Neuronal stem cell (in vitro differentiated cells): ENCODE data around the gene POP7.

ENCODE experiments used
- DNase-seq: peaks from one replicate; pipeline ENCODE4 v3.0.0-alpha.2; 2013; ENCODE audit warnings: low spot score
- H2AFZ ChIP-seq: one replicate; pipeline ENCODE4 v1.6.1; 2013; ENCODE audit warnings: mild to moderate bottlenecking, low read length, inconsistent platforms
- H2AK5ac ChIP-seq: 2 replicates; pipeline ENCODE4 v1.6.1; 2013; ENCODE audit warnings: low read depth, mild to moderate bottlenecking, inconsistent platforms, low read length, moderate library complexity, mixed read lengths
- H2BK120ac ChIP-seq: 2 replicates; pipeline ENCODE4 v1.6.1; 2013; ENCODE audit warnings: low read depth, mild to moderate bottlenecking, inconsistent platforms, low read length, moderate library complexity, mixed read lengths
- H2BK12ac ChIP-seq: one replicate; pipeline ENCODE4 v1.6.1; 2013; ENCODE audit warnings: low read length, inconsistent platforms
- H2BK15ac ChIP-seq: 2 replicates; pipeline ENCODE4 v1.6.1; 2013; ENCODE audit warnings: mild to moderate bottlenecking, low read length, inconsistent platforms, mixed read lengths
- H2BK5ac ChIP-seq: one replicate; pipeline ENCODE4 v1.6.1; 2013; ENCODE audit warnings: inconsistent platforms, mild to moderate bottlenecking, low read length, moderate library complexity
- H3K14ac ChIP-seq: one replicate; pipeline ENCODE4 v1.6.1; 2013; ENCODE audit warnings: low read length, inconsistent platforms
- H3K18ac ChIP-seq: 2 replicates; pipeline ENCODE4 v1.6.1; 2013; ENCODE audit warnings: low read length, inconsistent platforms
- H3K23ac ChIP-seq: 2 replicates; pipeline ENCODE4 v1.6.1; 2013; ENCODE audit warnings: low read depth, mild to moderate bottlenecking, mixed read lengths, low read length, inconsistent platforms; ENCODE audit not compliant: poor library complexity
- H3K27ac ChIP-seq: replicated peaks from 3 replicates; pipeline ENCODE4 v1.5.1; 2013; ENCODE audit warnings: low read length, inconsistent platforms
- H3K27me3 ChIP-seq, 3 experiments: 2 replicates each; pipeline ENCODE4 v1.6.1; 2013; ENCODE audit warnings: low read length in 3 of 3, mild to moderate bottlenecking in 2 of 3, inconsistent platforms in 1 of 3, low read depth in 1 of 3, mixed read lengths in 1 of 3, moderate library complexity in 1 of 3; ENCODE audit not compliant: control insufficient read depth in 3 of 3, insufficient read depth in 3 of 3
- H3K36me3 ChIP-seq, 2 donors: replicated peaks in 1 of 2; 2 replicates each; pipeline ENCODE4 v1.6.1; 2013; ENCODE audit warnings: low read length in 2 of 2; ENCODE audit not compliant: control insufficient read depth in 2 of 2, insufficient read depth in 2 of 2
- H3K4ac ChIP-seq: 2 replicates; pipeline ENCODE4 v1.6.1; 2013; ENCODE audit warnings: inconsistent platforms, mild to moderate bottlenecking, low read length, moderate library complexity
- H3K4me1 ChIP-seq, 2 donors: 1 replicate in 1 of 2; 2 replicates in 1 of 2; pipeline ENCODE4 v1.6.1; 2013; ENCODE audit warnings: low read length in 2 of 2, low read depth in 1 of 2; ENCODE audit not compliant: control insufficient read depth in 2 of 2, insufficient read depth in 1 of 2
- H3K4me2 ChIP-seq: one replicate; pipeline ENCODE4 v1.6.1; 2013; ENCODE audit warnings: mild to moderate bottlenecking, low read length, inconsistent platforms; ENCODE audit not compliant: insufficient read depth, poor library complexity, severe bottlenecking
- H3K4me3 ChIP-seq, 2 donors: 2 replicates each; pipeline ENCODE4 v1.5.1; 2013; ENCODE audit warnings: low read length in 2 of 2, mild to moderate bottlenecking in 2 of 2, inconsistent platforms in 1 of 2, moderate library complexity in 1 of 2
- H3K79me1 ChIP-seq: one replicate; pipeline ENCODE4 v1.6.1; 2013; ENCODE audit warnings: low read depth, mild to moderate bottlenecking, inconsistent platforms, low read length, moderate library complexity
- H3K9ac ChIP-seq: one replicate; pipeline ENCODE4 v1.6.1; 2013; ENCODE audit warnings: mild to moderate bottlenecking, low read depth, low read length, inconsistent platforms; ENCODE audit not compliant: poor library complexity
- H3K9me3 ChIP-seq, 2 donors: replicated peaks in 1 of 2; 2 replicates each; pipeline versions ENCODE3 to v1.6.1; 2013; ENCODE audit warnings: low read length in 2 of 2, mild to moderate bottlenecking in 2 of 2, inconsistent platforms in 1 of 2, low read depth in 1 of 2, mixed read lengths in 1 of 2, moderate library complexity in 1 of 2; ENCODE audit not compliant: control insufficient read depth in 2 of 2, insufficient read depth in 1 of 2
- H4K8ac ChIP-seq: one replicate; pipeline ENCODE4 v1.6.1; 2013; ENCODE audit warnings: low read depth, mild to moderate bottlenecking, inconsistent platforms, low read length, moderate library complexity
- H4K91ac ChIP-seq: one replicate; pipeline ENCODE4 v1.6.1; 2013; ENCODE audit warnings: low read length, low read depth, mild to moderate bottlenecking, inconsistent platforms; ENCODE audit not compliant: poor library complexity
- WGBS, 2 donors: extraction: QIAGEN DNeasy Blood & Tissue Kit; methylation state at CpG; one replicate each; pipeline ENCODE4 v1.1.7; 2013; ENCODE audit warnings: missing lambda C conversion rate in 2 of 2, mixed read lengths in 1 of 2; ENCODE audit not compliant: insufficient read length in 2 of 2, insufficient replicate concordance in 1 of 2; ENCODE audit errors: extremely low coverage in 2 of 2; 5-methylcytosine and 5-hydroxymethylcytosine counted together

The POP7 gene

GRCh38 chr7:100671353-100672327 is 34.3 kb upstream of the POP7 start:
- no peak overlapping the region for H2BK15ac ChIP-seq
- no peak overlapping the region for H3K27ac ChIP-seq
- H3K4me2 ChIP-seq, result no peak overlapping the region
- no peak for DNase-seq
- peaks cover 9% of the 10 kb centered on the region for H3K79me1 ChIP-seq
- H3K36me3 ChIP-seq, result peaks cover 1 to 4% of the 10 kb centered on the region in 2 donors
- H2AK5ac ChIP-seq, result no peak overlapping the region
- no peak overlapping the region for H2BK120ac ChIP-seq
- H2BK12ac ChIP-seq, result no peak overlapping the region
- H4K8ac ChIP-seq, result no peak overlapping the region
- WGBS, 2 donors, result no CpG with 5 or more reads among the region's 18 CpGs
- H3K9me3 ChIP-seq, result no peaks in the 10 kb centered on the region
- H3K14ac ChIP-seq, result no peak overlapping the region
- no peak overlapping the region for H3K9ac ChIP-seq
- H3K23ac ChIP-seq, result no peak overlapping the region
- H3K4ac ChIP-seq, result no peak overlapping the region
- peaks cover 0 to 2% (median 0%) of the 10 kb centered on the region in 3 experiments for H3K27me3 ChIP-seq
- no peak overlapping the region for H2AFZ ChIP-seq
- peak overlapping the region in 1 of 2 donors; percentile 42 for H3K4me3 ChIP-seq
- no peak overlapping the region for H3K18ac ChIP-seq
- no peak overlapping the region for H2BK5ac ChIP-seq
- H4K91ac ChIP-seq, result no peak overlapping the region
- peaks cover 2 to 3% of the 10 kb centered on the region in 2 donors for H3K4me1 ChIP-seq

GRCh38 chr7:100673302-100673941 is 32.5 kb upstream of the POP7 start, which contains the start of gene GNB2:
Gene GNB2 (plus strand): TSS chr7:100673740. CDS start chr7:100676266, 2,526 bp downstream.
- H3K27ac ChIP-seq, result peak within 1 kb of the TSS; percentile 99
- H3K4me3 ChIP-seq, result peak within 1 kb of the TSS; percentile 90 to 97
- H2BK5ac ChIP-seq, result peak within 1 kb of the TSS; percentile 78
- no peaks in the 10 kb centered on the region for H3K27me3 ChIP-seq
- WGBS, 2 donors, result no CpG with 5 or more reads among the region's 65 CpGs
- H2BK15ac ChIP-seq, result peak within 1 kb of the TSS; percentile 78
- H3K9me3 ChIP-seq, result no peaks in the 10 kb centered on the region
- H3K4me2 ChIP-seq, result peak within 1 kb of the TSS; percentile 93
- peaks cover 19 to 21% of the 10 kb centered on the region in 2 donors for H3K36me3 ChIP-seq
- H3K79me1 ChIP-seq, result peaks cover 20% of the 10 kb centered on the region
- H2AFZ ChIP-seq, result peak within 1 kb of the TSS; percentile 99
- peak within 1 kb of the TSS; percentile 97 for H2AK5ac ChIP-seq
- no peak within 1 kb of the TSS for H2BK12ac ChIP-seq
- peak within 1 kb of the TSS; percentile 91 for H3K23ac ChIP-seq
- H3K4me1 ChIP-seq, result peaks cover 2 to 3% of the 10 kb centered on the region in 2 donors
- no peak within 1 kb of the TSS for H4K91ac ChIP-seq
- H3K9ac ChIP-seq, result peak within 1 kb of the TSS; percentile 97
- H3K14ac ChIP-seq, result peak within 1 kb of the TSS; percentile 71
- H4K8ac ChIP-seq, result peak within 1 kb of the TSS; percentile 86
- H3K18ac ChIP-seq, result peak within 1 kb of the TSS; percentile 99
- H3K4ac ChIP-seq, result no peak within 1 kb of the TSS
- H2BK120ac ChIP-seq, result no peak within 1 kb of the TSS
- peak; percentile 99 for DNase-seq

GRCh38 chr7:100673942-100674410 is 31.9 kb upstream of the POP7 start:
- Histone ChIP-seq H2BK15ac (peak overlapping the region; percentile 67), H2BK5ac (peak overlapping the region; percentile 78), H3K4me1 (peaks cover 2 to 3% of the 10 kb centered on the region in 2 donors), H3K4ac (no peak overlapping the region), H3K36me3 (peaks cover 21 to 27% of the 10 kb centered on the region in 2 donors), H4K91ac (no peak overlapping the region), H3K27me3 (no peaks in the 10 kb centered on the region), H3K79me1 (peaks cover 20% of the 10 kb centered on the region), H2BK12ac (no peak overlapping the region), H3K4me3 (peak overlapping the region; percentile 90 to 97), H3K18ac (peak overlapping the region; percentile 96), H3K4me2 (peak overlapping the region; percentile 93), H2BK120ac (no peak overlapping the region), H3K9me3 (no peaks in the 10 kb centered on the region), H3K23ac (peak overlapping the region; percentile 89), H3K27ac (peak overlapping the region; percentile 37), H3K9ac (peak overlapping the region; percentile 97), H4K8ac (no peak overlapping the region), H2AFZ (peak overlapping the region; percentile 99), H2AK5ac (peak overlapping the region; percentile 97), H3K14ac (no peak overlapping the region)
- no peak for DNase-seq
- no CpG with 5 or more reads among the region's 34 CpGs for WGBS, 2 donors
